GM21619 (cell line): ENCODE data around the gene GAB1.

Source experiments
- ATAC-seq: cut with Tn5 transposase; IDR thresholded peaks from one replicate; pipeline ENCODE4 v1.9.1; 2021; ENCODE audit not compliant: unreplicated experiment

GAB1 gene

GRCh38 chr4:143407888-143408287, 71.2 kb downstream of the GAB1 start:
- no peak for ATAC-seq

- ATAC-seq, result no peak
These were observed 73.3 kb downstream of the GAB1 start for GRCh38 chr4:143410015-143410414.

- no peak for ATAC-seq
These were observed 75.1 kb downstream of the GAB1 start for GRCh38 chr4:143411527-143412419.

- no peak for ATAC-seq
These were observed 75.7 kb downstream of the GAB1 start for GRCh38 chr4:143412420-143412758.

- peak; percentile 88 for ATAC-seq
These were observed 81.2 kb downstream of the GAB1 start for GRCh38 chr4:143417679-143418403.

GRCh38 chr4:143420227-143420626, 83.6 kb downstream of the GAB1 start:
- peak; percentile 26 for ATAC-seq

- no peak for ATAC-seq
These were observed 84.9 kb downstream of the GAB1 start for GRCh38 chr4:143421609-143422008.

GRCh38 chr4:143424276-143424675, 87.6 kb downstream of the GAB1 start:
- ATAC-seq, result no peak

- ATAC-seq, result no peak
These were observed 95.0 kb downstream of the GAB1 start for GRCh38 chr4:143431526-143432257.

- no peak for ATAC-seq
These were observed 95.5 kb downstream of the GAB1 start for GRCh38 chr4:143432258-143432591.

- no peak for ATAC-seq
These were observed 96.6 kb downstream of the GAB1 start for GRCh38 chr4:143433231-143433630.

- no peak for ATAC-seq
These were observed 99.3 kb downstream of the GAB1 start for GRCh38 chr4:143435955-143436354.

GRCh38 chr4:143437476-143437875, 100.8 kb downstream of the GAB1 start:
- no peak for ATAC-seq

GRCh38 chr4:143437937-143438336, 101.3 kb downstream of the GAB1 start:
- no peak for ATAC-seq

GRCh38 chr4:143438710-143439109, 102.0 kb downstream of the GAB1 start:
- no peak for ATAC-seq

- no peak for ATAC-seq
These were observed 104.4 kb downstream of the GAB1 start for GRCh38 chr4:143441109-143441508.

GRCh38 chr4:143441678-143442077, 105.0 kb downstream of the GAB1 start:
- no peak for ATAC-seq

GRCh38 chr4:143443728-143444127, 107.1 kb downstream of the GAB1 start:
- no peak for ATAC-seq

- no peak for ATAC-seq
These were observed 114.5 kb downstream of the GAB1 start for GRCh38 chr4:143451186-143451585.

- no peak for ATAC-seq
These were observed 118.5 kb downstream of the GAB1 start for GRCh38 chr4:143455211-143455610.

- no peak for ATAC-seq
These were observed 122.3 kb downstream of the GAB1 start for GRCh38 chr4:143458966-143459365.
